Measurements from ENCODE around the gene CTNND2.
"Not testable (repeated sequence)": the region's sequence is repeated elsewhere in the genome, so short reads cannot be mapped to it uniquely, and the experiment has no call there.

The CTNND2 gene

GRCh38 chr5:11027660-11028059, 876.6 kb downstream of the CTNND2 start:
- DNase-seq (ENCODE audit: low read depth): no peak

GRCh38 chr5:11026543-11026942, 877.7 kb downstream of the CTNND2 start:
- DNase-seq (ENCODE audit: low read depth): no peak

- no peak for DNase-seq (ENCODE audit: low read depth)
Observed at GRCh38 chr5:11023945-11024344, 880.3 kb downstream of the CTNND2 start.

DNA sequence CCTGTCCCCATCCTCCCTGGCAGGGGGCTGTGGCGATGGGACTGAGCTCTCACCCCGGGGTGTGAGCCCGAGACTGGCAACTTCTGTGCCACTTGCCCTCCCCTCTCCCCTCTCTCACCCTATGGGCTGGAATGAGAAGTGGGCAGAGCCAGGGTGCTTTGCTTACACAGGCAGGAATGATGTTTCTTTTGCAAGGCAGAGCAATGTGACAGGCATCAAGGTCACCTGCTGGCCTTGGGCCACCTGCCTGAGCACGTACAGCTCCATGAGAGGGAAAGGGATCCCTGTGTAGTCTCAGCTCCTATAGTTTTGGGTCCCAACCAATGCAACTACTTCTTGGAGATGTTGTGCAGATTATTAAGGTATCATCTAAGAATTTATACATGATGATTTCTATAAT, 890.5 kb downstream of the CTNND2 start:
- no peak for DNase-seq (ENCODE audit: low read depth)

DNA sequence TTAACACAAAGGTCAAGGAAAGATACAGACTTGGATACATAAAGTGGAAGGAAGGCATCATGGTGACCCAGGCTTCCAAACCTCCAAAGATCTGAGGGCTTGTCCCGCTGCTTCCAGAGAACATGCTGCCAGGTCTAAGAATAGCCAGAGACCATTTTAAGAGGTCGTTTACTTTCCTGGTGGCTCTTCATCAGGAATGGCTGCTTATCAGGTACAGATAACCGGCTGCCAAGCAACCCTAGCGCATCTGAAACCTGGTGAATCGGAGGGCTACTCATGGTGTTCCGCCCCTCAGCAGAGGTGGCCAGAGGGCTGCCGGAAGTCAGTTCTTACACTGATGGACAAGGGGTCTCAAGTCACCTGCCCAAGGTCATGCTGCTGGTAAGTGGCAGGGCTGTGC, 892.0 kb downstream of the CTNND2 start:
- no peak for DNase-seq (ENCODE audit: low read depth)

DNA sequence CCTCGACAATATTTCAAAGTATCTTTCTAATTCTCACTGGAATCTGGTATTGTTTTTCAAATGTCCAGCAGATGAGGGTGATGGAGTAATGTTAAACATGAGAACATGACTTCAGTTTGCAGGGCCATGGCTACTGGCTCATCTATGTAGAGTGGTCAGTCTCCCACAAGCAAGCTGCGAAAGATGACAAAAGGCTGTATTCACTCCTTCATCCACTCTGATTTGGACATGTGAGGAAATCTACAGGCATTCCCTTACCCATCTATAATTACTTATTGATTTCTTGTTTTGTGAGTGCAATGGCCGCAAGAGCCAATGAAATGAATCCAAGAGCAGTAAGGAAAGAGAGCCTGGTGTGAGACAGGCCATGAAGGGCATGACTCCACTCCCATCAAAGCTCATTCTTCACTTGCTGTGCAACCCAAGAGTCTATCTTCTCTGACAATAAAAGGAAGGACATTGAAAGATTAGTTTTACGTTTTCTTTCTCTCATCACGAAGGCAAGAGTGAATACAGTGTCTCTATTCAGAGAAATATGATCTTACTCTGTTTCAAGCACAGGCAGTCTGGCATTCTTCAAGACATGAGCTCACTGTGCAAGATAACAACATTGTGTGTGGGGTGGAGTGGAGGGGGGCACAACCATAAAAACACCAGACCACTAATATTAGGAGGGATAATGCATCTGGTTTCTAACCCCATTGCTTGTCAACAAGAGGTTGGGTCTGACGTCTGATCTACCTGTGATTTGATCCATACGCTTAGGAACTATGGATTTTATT, 893.6 kb downstream of the CTNND2 start:
- DNase-seq (ENCODE audit: low read depth): no peak

- DNase-seq (ENCODE audit: low read depth): no peak
Observed at GRCh38 chr5:11009576-11009975, 894.7 kb downstream of the CTNND2 start.

GRCh38 chr5:11007269-11007870, 896.9 kb downstream of the CTNND2 start:
- DNase-seq (ENCODE audit: low read depth): no peak

GRCh38 chr5:11004523-11004922, 899.7 kb downstream of the CTNND2 start:
- DNase-seq (ENCODE audit: low read depth): not testable (repeated sequence)

GRCh38 chr5:11000515-11001353, 903.5 kb downstream of the CTNND2 start:
- no peak for DNase-seq (ENCODE audit: low read depth)

- DNase-seq (ENCODE audit: low read depth): no peak
Observed at GRCh38 chr5:10999714-11000113, 904.5 kb downstream of the CTNND2 start.

- no peak for DNase-seq (ENCODE audit: low read depth)
Observed at GRCh38 chr5:10995891-10996290, 908.4 kb downstream of the CTNND2 start.

- DNase-seq (ENCODE audit: low read depth): no peak
Observed at GRCh38 chr5:10994091-10994986, 909.9 kb downstream of the CTNND2 start.

- no peak for DNase-seq (ENCODE audit: low read depth)
Observed at GRCh38 chr5:10990634-10991033, 913.6 kb downstream of the CTNND2 start.

DNA sequence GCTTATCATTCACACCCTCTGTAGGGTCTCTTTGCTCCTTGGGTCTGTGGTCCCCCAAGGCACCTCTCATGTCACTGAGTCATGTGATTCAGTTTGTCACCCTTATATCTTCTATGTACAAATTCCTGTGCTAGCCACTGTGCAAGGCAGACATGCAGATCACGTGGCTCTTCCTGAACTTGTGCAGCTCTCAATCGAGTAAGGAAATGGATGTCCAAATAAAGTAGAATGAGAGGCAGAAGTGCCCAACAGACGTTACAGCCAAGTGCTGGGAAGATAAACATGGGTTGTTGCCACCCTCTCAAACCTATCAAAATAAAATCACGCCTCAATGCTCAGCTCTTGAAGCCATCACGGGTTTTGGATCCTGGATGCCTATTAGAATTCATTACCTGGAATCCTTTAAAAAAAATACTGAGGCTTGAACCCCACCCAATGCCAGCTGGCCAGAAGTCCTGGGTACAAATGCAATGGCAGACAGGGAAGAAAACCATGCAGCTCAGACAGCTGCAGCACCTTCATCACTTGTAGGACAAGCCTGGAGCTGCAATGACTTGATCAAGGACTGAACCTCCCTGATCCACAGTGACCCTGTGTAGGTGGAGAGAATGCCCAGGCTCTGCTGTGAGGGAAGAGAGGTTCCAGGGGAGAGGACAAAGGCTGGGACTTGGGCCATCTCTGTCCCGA, 914.5 kb downstream of the CTNND2 start:
- DNase-seq (ENCODE audit: low read depth): no peak

DNA sequence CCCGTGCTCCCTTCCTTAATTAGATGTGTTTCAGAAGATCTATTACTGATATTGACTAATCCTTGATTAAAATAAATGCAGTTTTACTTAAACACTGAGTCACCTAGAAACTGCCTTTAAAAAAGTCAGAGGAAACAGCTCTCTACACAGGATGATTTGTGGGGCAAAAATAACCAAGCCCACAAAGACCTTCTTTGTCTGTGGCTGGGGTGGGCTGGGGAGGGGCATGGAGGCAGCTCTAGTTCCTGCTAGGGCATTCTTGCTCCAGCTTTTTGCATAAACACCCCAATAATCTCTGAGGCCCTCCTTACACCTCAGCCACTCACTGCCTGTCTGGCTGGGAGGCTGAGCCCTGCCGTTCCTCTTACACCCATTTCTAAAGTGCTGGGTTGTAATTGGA, 915.6 kb downstream of the CTNND2 start:
- DNase-seq (ENCODE audit: low read depth): no peak

DNA sequence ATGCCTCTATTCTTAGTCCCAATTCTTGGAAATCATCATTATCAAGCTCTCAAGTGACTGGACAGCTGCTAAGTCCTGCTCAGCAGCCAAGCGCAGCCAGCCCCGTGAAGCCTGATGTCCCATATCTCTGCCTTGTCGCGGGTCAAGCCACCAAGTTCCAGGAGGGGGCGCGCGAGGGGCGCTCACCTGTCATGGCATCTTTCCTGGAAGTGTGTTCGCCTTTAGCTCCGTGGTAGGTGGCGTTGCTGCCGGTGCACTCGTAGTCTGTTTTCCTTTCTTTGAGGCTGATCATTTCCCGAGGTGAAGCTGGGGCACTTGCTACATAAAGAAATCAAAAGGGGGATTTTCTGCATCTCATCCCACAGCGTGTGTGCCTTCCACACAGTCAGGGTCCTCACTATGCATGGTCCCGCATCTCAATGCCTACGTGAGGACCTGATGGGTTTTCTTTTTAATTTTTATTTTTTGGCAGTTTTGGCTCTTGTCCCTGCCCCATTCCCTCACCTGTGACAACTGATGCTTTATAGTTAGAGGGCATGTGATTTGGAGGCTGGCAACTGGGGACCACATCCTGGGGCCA, 916.2 kb downstream of the CTNND2 start:
- peak; percentile 5 for DNase-seq (ENCODE audit: low read depth)

- no peak for DNase-seq (ENCODE audit: low read depth)
Observed at GRCh38 chr5:10987276-10987924, 916.8 kb downstream of the CTNND2 start.

GRCh38 chr5:10985721-10986110, 918.5 kb downstream of the CTNND2 start:
- no peak for DNase-seq (ENCODE audit: low read depth)

DNA sequence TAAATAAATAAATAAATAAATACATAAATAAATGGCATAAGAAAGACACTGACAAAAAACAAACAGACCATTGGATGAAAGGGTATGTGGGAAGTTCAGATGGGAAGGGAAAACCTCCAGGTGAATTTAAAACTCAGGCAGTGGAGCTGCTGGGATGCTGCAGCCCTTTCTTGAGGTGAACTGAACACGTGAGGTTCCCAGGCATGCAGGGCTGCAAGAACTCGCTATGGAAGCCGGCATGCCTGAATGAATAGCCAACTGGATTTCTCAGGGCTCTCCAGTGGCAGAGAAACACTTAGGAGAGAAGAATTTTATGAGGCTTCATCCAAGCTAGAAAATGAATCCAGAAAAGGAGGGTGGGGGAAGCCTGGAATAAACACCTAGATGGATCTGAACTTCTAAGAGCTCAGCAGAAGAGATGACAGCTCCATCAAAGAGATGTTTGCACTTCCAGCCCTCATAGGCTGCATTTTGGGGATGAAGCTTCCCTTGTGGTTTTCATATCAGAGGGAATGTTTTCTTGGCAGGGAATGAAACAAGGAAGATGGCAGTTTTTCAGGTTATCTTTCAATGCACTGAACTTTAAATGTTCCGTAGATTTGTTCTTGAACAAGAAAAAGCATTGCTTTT, 919.0 kb downstream of the CTNND2 start:
- no peak for DNase-seq (ENCODE audit: low read depth)

Measured in EH (cell line).